Measurements from ENCODE around the gene MTHFD1L.

GRCh38 chr6:151015101-151015700 is 149.7 kb downstream of the MTHFD1L start:
- TF ChIP-seq CTCF (conservative IDR thresholded peaks at IDR 0.05; ENCODE audit: low read length) (no peak), EZH2phosphoT487 (IDR thresholded peaks at IDR 0.05; ENCODE audit: borderline replicate concordance) (no peak)
